MCF 10A (cell line): ENCODE measurements around the gene MMAB. TPM values are rescaled to one million over a fixed set of nuclear protein-coding genes. Genes with fewer than 3 reads are reported as not detected.

ENCODE experiments used
- BruUV-seq: library from RNA; stranded (reverse); fragments of 400-500 nt; replicated peaks from 2 replicates; lab custom pipeline; 2021; lab: Mats Ljungman, UMichigan
- CTCF ChIA-PET: fragments of 300-600 bp; sonication (Branson Sonifier 250); formaldehyde crosslinking; extraction: SDS; loops from one replicate; lab custom pipeline; 2021; ENCODE audit warnings: antibody characterized with exemption, inconsistent platforms; lab: Yijun Ruan, JAX
- POLR2A ChIA-PET: fragments of 300-600, 350-650 bp; sonication (Branson Sonifier 250); formaldehyde crosslinking; extraction: SDS; loops from one replicate; lab custom pipeline; 2020; ENCODE audit warnings: antibody characterized with exemption, inconsistent platforms; lab: Yijun Ruan, JAX
- DNase-seq: peaks from one replicate; pipeline ENCODE4 v3.0.0-alpha.2; 2018; ENCODE audit not compliant: unreplicated experiment
- H3K27ac Mint-ChIP-seq: one replicate; pipeline ENCODE4 v1.8.0; 2022; ENCODE audit warnings: mild to moderate bottlenecking, low read depth, mixed read lengths; ENCODE audit not compliant: unreplicated experiment
- H3K27me3 Mint-ChIP-seq: one replicate; pipeline ENCODE4 v1.8.0; 2022; ENCODE audit warnings: mixed read lengths; ENCODE audit not compliant: insufficient read depth, unreplicated experiment
- H3K36me3 Mint-ChIP-seq: one replicate; pipeline ENCODE4 v1.8.0; 2022; ENCODE audit warnings: mild to moderate bottlenecking, moderate library complexity, mixed read lengths; ENCODE audit not compliant: insufficient read depth, unreplicated experiment
- H3K4me1 Mint-ChIP-seq: one replicate; pipeline ENCODE4 v1.8.0; 2022; ENCODE audit warnings: mixed read lengths; ENCODE audit not compliant: insufficient read depth, unreplicated experiment
- H3K4me3 Mint-ChIP-seq: one replicate; pipeline ENCODE4 v1.8.0; 2022; ENCODE audit warnings: mild to moderate bottlenecking, moderate library complexity, mixed read lengths; ENCODE audit not compliant: unreplicated experiment
- H3K9me3 Mint-ChIP-seq: one replicate; pipeline ENCODE4 v1.8.0; 2022; ENCODE audit warnings: mixed read lengths; ENCODE audit not compliant: unreplicated experiment
- intact Hi-C: fragments of 100-400 bp; cut with micrococcal nuclease; formaldehyde crosslinking; loops from 2 replicates; pipeline ENCODE4 v1.14.1; 2022
- total RNA-seq: library from RNA; stranded (reverse); gene quantifications from 2 replicates; pipeline ENCODE4 v1.2.3, GENCODE V29; 2022
- TF ChIP-seq, protein P1 (sequence below): fragments of 200-600 bp; IDR thresholded peaks from one replicate; pipeline ENCODE4 v1.8.0; 2022; ENCODE audit warnings: antibody characterized with exemption, mild to moderate bottlenecking; ENCODE audit not compliant: unreplicated experiment

Gene MMAB
- total RNA-seq, 1 experiment from 2014 or later: 59.2 TPM

DNA sequence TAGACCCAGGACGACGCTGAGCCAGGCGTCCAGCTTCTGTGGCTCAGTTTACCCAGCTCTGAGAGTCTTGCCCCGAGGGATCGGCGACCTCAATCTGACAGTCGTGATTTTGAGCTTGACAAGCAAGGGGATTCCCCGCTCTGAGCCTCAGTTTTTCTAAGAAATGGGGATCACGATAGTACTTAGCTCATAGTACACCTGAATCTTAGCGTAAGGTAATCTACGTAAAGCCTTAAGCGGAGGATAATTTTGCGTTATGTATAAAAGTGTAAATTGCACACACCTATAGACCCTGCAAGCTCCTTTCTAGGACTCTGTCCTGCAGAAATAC, 575 bp upstream of the MMAB start:
- Mint-ChIP-seq H3K4me1 (peaks cover 16% of the 10 kb centered on the region), H3K9me3 (no peaks in the 10 kb centered on the region), H3K36me3 (peaks cover 76% of the 10 kb centered on the region), H3K27me3 (no peaks in the 10 kb centered on the region), H3K4me3 (peak overlapping the region; percentile 92), H3K27ac (peak overlapping the region; percentile 97)
- ChIA-PET POLR2A (interaction anchor here (0.6 to 3.6 kb wide), 21 partner anchors 8 to 398 kb away, joined by 3 to 40 read pairs (median 3); partner anchors contain the start of genes KCTD10 and UBE3B), CTCF (interaction anchor here (0.6 to 2.0 kb wide), 6 partner anchors 24 to 1875 kb away, joined by 3 to 10 read pairs (median 3); no protein-coding TSS in a partner anchor)
- no peak for DNase-seq
- TF ChIP-seq, protein P1, sequence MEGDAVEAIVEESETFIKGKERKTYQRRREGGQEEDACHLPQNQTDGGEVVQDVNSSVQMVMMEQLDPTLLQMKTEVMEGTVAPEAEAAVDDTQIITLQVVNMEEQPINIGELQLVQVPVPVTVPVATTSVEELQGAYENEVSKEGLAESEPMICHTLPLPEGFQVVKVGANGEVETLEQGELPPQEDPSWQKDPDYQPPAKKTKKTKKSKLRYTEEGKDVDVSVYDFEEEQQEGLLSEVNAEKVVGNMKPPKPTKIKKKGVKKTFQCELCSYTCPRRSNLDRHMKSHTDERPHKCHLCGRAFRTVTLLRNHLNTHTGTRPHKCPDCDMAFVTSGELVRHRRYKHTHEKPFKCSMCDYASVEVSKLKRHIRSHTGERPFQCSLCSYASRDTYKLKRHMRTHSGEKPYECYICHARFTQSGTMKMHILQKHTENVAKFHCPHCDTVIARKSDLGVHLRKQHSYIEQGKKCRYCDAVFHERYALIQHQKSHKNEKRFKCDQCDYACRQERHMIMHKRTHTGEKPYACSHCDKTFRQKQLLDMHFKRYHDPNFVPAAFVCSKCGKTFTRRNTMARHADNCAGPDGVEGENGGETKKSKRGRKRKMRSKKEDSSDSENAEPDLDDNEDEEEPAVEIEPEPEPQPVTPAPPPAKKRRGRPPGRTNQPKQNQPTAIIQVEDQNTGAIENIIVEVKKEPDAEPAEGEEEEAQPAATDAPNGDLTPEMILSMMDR: no peak
- intact Hi-C loops: loop anchor here (2.0 kb wide), 1 partner anchor 55 kb away; no protein-coding TSS in a partner anchor
- BruUV-seq: TSS peak; percentile 50

DNA sequence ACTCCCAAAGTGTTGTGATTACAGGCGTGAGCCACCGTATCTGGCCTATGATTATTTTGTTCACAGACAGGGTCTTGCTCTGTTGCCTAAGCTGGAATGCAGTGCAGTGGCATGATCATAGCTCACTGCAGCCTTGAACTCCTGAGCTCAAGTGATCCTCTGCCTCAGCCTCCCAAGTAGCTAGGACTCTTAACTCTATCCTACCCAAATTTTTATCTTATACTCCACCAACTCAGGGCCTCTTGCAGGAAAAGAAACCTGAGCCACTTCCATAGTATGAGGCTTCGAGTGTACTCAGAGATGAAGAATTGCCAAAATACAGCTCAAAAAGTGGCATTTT, 828 bp downstream of the MMAB start:
- peak overlapping the region; percentile 97 for H3K27ac Mint-ChIP-seq
- H3K4me3 Mint-ChIP-seq: peak overlapping the region; percentile 92
- ChIA-PET POLR2A (interaction anchor here (1.1 to 3.6 kb wide), 11 partner anchors 9 to 305 kb away, joined by 3 to 40 read pairs (median 6); partner anchors contain the start of genes KCTD10 and UBE3B), CTCF (interaction anchor here (0.5 to 1.9 kb wide), 9 partner anchors 8 to 452 kb away, joined by 3 to 7 read pairs (median 4); no protein-coding TSS in a partner anchor)
- no peaks in the 10 kb centered on the region for H3K9me3 Mint-ChIP-seq
- H3K4me1 Mint-ChIP-seq: peaks cover 16% of the 10 kb centered on the region
- no peaks in the 10 kb centered on the region for H3K27me3 Mint-ChIP-seq
- TF ChIP-seq, protein P1: no peak
- intact Hi-C loops: loop anchor here (2.0 kb wide), 1 partner anchor 54 kb away; no protein-coding TSS in a partner anchor
- no TSS peak for BruUV-seq
- H3K36me3 Mint-ChIP-seq: peaks cover 78% of the 10 kb centered on the region
- DNase-seq: no peak

GRCh38 chr12:109571773-109572505, 1.4 kb downstream of the MMAB start:
- Mint-ChIP-seq H3K4me3 (peak overlapping the region; percentile 92), H3K27ac (peak overlapping the region; percentile 97), H3K27me3 (no peaks in the 10 kb centered on the region), H3K9me3 (no peaks in the 10 kb centered on the region), H3K36me3 (peaks cover 78% of the 10 kb centered on the region), H3K4me1 (peaks cover 16% of the 10 kb centered on the region)
- TF ChIP-seq, protein P1: no peak
- POLR2A ChIA-PET: interaction anchor here (1.1 to 3.6 kb wide), 9 partner anchors 10 to 306 kb away, joined by 3 to 40 read pairs (median 6); no protein-coding TSS in a partner anchor
- intact Hi-C loops: loop anchor here (2.0 kb wide), 1 partner anchor 53 kb away; no protein-coding TSS in a partner anchor
- no peak for DNase-seq
- BruUV-seq: no TSS peak
- CTCF ChIA-PET: interaction anchor here (0.5 to 1.9 kb wide), 9 partner anchors 8 to 208 kb away, joined by 3 to 7 read pairs (median 4); no protein-coding TSS in a partner anchor

- TF ChIP-seq, protein P1: no peak
These were observed 4.8 kb downstream of the MMAB start for GRCh38 chr12:109568486-109568885.

More at GRCh38 chr12:109568486-109568885, 4.8 kb downstream of the MMAB start:
- ChIA-PET CTCF (interaction anchor here (0.8 to 2.1 kb wide), 2 partner anchors 13 to 29 kb away, joined by 5 to 11 read pairs; no protein-coding TSS in a partner anchor), POLR2A (interaction anchor here (0.6 kb wide), 1 partner anchor 31 kb away, joined by 4 read pairs; no protein-coding TSS in a partner anchor)
- no peaks in the 10 kb centered on the region for H3K27me3 Mint-ChIP-seq
- H3K27ac Mint-ChIP-seq: no peak overlapping the region
- DNase-seq: no peak
- H3K36me3 Mint-ChIP-seq: peaks cover 62% of the 10 kb centered on the region
- H3K4me3 Mint-ChIP-seq: no peak overlapping the region
- BruUV-seq: no TSS peak
- H3K9me3 Mint-ChIP-seq: no peaks in the 10 kb centered on the region
- H3K4me1 Mint-ChIP-seq: peaks cover 7% of the 10 kb centered on the region
- intact Hi-C loops: no loop called here
